Glomerular endothelial cell (primary cell): ENCODE results near the gene UNC13D. TPM values are rescaled to one million over a fixed set of nuclear protein-coding genes. Genes with fewer than 3 reads are reported as not detected.
"Not testable (repeated sequence)": the region's sequence is repeated elsewhere in the genome, so short reads cannot be mapped to it uniquely, and the experiment has no call there.

Experiments used
- DNase-seq: peaks from one replicate; pipeline ENCODE4 v3.0.0-alpha.2; 2011; ENCODE audit warnings: low read depth, low spot score; ENCODE audit errors: extremely low read depth
- total RNA-seq: library from RNA; depleted of rRNA; stranded (reverse); fragments of >200 nt; gene quantifications from 2 replicates; pipeline ENCODE4 v1.2.3, GENCODE V29; 2015

Gene UNC13D
- total RNA-seq, 1 donor from 2014 or later = 1.1 TPM

GRCh38 chr17:75853433-75853832 is 9.2 kb upstream of the UNC13D start:
- no peak for DNase-seq

- DNase-seq = not testable (repeated sequence)
These were observed 7.4 kb upstream of the UNC13D start for GRCh38 chr17:75851693-75851991.

- DNase-seq = no peak
These were observed 6.9 kb upstream of the UNC13D start for GRCh38 chr17:75850928-75851692.

- no peak for DNase-seq
These were observed 5.5 kb upstream of the UNC13D start for GRCh38 chr17:75849724-75850123.

DNA sequence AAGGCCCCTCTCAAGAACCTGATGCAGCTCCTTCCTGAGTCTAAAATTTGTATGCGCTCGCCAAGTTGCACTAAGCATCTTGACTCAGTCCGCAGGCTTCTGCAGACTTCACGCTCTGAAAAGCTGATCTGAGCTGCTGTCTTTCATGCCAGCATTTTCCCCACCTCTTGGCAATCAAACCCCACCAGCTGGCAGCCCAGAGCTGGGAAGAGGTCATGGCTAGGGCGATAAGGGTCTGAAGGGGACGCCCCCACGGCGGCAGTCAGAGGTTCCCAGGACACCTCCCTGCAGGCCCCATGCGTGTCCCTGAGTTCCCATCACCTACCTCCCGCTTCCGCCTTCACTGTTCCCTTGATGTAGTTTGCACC is 5.1 kb upstream of the UNC13D start:
- no peak for DNase-seq

- no peak for DNase-seq
These were observed 4.5 kb upstream of the UNC13D start for GRCh38 chr17:75848523-75849278.

DNA sequence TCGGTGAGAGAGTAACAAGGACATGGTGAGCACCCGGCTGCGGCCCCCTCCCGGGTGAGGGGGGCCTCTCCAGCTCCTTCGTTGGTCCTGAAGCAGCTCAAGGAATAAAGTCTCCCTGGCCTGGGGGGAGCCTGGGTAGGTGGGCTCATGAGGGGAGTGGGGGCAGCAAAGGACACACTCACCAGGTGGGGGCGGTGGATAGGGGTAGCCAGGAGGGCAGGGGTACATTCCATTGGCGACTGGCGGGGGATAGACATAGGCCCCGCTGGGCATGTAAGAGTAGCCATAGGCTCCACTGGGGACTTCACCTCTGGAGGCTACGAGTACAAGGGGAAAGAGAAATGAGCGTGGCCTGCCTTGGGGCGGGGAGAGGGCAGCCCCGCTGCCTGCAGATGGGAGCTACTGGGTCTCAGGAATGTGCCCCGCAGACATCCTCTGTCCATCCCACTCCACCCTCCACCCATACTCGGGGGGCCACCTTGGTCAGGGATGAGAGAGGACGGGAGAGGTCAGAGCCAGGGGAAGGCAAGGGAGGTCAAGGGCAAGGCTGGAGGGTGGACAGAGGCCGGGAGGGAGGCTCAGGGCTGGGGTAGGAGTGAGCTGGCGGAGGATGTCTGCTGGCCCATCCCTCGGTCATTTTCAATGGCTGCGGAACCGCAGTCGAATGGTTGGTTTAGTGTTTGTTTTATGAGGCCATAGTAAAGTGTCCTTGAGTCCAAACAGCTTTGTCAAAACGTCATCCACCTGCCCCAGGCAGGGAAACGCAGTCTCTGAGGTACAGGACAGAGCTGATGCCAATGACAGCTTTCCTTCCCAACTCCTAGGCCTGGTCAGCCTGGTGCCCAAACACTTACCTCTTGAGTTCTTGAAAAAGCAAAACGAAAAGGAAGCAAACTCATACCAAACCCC is 3.7 kb upstream of the UNC13D start:
- DNase-seq = no peak

DNA sequence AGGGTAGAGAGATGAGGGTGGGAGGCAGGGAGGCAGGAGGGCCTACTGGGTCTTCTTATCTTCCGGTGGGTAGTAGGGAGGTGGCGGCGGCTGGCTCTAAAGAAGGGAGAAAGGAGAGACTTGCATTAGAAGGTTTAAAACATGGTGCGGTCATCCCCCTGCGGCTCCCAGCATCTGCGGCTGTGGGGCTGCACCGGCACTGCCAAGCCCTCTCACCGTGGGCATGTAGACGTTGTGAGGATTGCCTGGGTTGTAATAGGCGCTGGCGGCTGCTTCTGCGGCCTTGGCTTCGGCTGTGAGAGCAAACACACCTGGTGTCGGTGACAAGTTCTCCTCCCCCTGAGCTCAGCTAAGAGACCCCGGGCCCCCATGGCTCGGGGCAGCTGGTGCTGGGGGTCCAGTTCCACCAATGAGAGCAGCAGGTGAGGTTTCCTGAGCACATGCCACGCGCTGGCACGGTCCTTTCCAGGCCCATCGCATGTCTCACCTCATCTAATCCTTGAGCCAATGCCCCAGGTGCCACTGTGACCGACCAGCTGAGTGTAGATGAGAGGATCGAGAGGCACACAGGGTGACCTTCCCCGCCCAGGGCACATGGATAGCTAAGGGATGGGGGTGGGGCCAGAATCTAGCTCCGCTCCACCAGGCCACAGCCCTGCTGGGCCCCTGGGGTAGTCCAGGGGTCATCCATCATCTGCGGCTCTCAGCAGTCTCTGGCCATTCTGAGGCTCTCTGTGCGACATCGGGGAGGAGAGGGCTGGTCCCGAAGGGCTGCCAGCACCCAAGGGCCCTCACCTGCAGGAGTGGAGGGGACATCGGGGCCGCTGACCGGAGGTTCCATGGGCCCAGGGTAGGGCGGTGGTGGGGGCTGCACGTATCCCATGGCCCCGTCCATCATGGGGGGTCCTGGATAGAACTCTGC is 2.7 kb upstream of the UNC13D start:
- DNase-seq = no peak

DNA sequence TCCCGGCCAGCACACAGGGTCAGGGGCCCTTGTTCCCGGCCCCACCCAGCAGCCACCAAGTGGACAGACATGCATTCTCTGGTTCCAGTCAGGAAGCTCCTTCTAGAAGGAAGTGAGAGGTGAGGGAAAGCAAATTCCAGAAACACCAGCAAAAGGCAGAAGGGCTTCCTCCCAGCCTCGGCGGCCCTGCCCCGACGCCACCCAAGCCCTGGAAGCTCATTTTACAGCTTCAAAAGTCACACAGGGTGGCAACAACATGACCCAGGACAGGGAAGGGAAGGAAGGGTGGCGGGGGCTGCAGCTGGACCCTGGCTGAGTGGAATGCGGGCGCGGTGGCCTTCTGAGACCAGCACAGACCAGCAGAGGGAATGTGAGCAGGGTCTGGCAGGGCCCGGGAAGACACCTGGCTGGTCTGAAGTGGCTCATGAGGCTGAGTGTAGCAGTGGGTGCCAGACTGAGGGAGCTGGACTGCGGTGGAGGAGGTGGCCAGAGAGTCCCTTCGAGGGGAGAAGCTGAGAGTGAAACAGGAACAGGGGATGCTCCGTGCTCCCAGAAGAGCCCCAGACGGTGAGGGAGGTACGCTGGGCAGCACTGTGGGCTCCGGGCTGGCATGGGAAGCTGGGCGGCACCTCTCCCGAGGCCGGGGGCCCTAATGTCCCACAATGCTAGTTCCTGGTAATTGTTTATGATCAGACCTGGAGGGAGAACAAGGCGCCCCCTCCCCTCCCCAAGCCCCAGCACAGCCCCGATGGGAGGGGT is 1.9 kb upstream of the UNC13D start:
- DNase-seq = no peak

GRCh38 chr17:75845058-75845711 is 981 bp upstream of the UNC13D start:
- DNase-seq = no peak

- DNase-seq = no peak
These were observed 390 bp upstream of the UNC13D start for GRCh38 chr17:75844530-75845057.

GRCh38 chr17:75842963-75843576 is 1.1 kb downstream of the UNC13D start:
- no peak for DNase-seq

DNA sequence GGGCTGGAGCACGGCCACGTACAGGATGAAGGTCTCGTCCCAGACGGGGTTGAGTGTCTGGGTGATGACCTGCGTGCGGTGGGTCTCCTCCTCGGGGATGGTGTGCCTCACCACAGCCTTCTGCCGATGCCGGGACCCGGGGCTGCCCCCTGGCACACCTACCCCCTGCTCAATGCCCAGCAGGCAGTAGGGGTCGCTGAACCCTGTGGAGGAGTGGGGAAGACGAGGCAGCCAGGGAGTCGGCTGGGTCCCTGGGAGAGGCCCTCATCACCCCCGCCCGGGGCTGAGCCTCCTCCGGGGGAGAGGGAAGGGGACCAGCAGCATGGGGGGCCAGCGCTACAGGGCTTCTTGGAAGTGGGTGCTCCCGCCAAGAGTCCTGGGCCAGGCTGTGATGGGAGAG is 1.8 kb downstream of the UNC13D start:
- no peak for DNase-seq

DNA sequence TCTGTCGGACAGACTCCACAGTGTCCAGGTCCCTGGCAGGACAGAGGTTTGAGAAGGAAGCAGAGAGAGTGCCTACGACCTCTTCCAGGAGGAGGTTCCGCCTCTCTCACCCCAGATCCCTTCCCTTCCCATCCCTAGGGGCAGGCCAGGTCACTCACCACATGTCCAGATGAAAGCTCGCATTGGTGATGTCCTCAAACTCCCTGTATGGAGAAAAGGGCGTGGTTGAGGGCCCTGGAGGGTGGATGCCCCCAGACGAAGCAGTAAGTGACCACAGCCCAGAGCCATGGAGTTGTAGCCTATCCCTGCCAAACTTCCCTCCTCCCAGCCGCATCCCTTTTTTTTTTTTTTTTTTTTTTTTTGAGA is 3.4 kb downstream of the UNC13D start:
- DNase-seq = no peak

GRCh38 chr17:75839942-75840798 is 4.0 kb downstream of the UNC13D start:
- no peak for DNase-seq

- DNase-seq = no peak
These were observed 5.8 kb downstream of the UNC13D start for GRCh38 chr17:75838410-75838809.

GRCh38 chr17:75837899-75838298 is 6.3 kb downstream of the UNC13D start:
- no peak for DNase-seq

GRCh38 chr17:75836605-75837004 is 7.6 kb downstream of the UNC13D start:
- DNase-seq = no peak
